GM23338 (cell line): ENCODE results near the gene PTPRJ. TPM values are rescaled to one million over a fixed set of nuclear protein-coding genes. Genes with fewer than 3 reads are reported as not detected.

Source experiments
- ATAC-seq: fragments of 200-7000 bp; cut with Tn5 transposase; 3 replicates; pipeline ENCODE4 v1.9.1; 2020
- DNase-seq: peaks from one replicate; pipeline ENCODE4 v3.0.0-alpha.2; 2015; ENCODE audit warnings: low spot score
- H2AFZ ChIP-seq: fragments of 200-600 bp; sonication (generic); 2 replicates; pipeline ENCODE4 v1.8.0; 2016; ENCODE audit warnings: antibody characterized with exemption, mild to moderate bottlenecking, moderate library complexity
- H3F3A ChIP-seq: fragments of 200-600 bp; sonication (generic); replicated peaks from 2 replicates; pipeline ENCODE4 v1.8.0; 2017; ENCODE audit warnings: antibody characterized with exemption, mixed run types, low read depth
- H3K27ac ChIP-seq: fragments of 200-600 bp; sonication (generic); 2 replicates; pipeline ENCODE4 v1.6.1; 2016; ENCODE audit warnings: low read depth
- H3K27me3 ChIP-seq: fragments of 200-600 bp; sonication (generic); 2 replicates; pipeline ENCODE4 v1.8.0; 2016; ENCODE audit warnings: mild to moderate bottlenecking, mixed run types, moderate library complexity; ENCODE audit not compliant: insufficient read depth
- H3K36me3 ChIP-seq: fragments of 200-600 bp; sonication (generic); 2 replicates; pipeline ENCODE4 v1.8.0; 2016; ENCODE audit warnings: mild to moderate bottlenecking; ENCODE audit not compliant: insufficient read depth
- H3K4me1 ChIP-seq: fragments of 200-600 bp; sonication (generic); 2 replicates; pipeline ENCODE4 v1.8.0; 2016; ENCODE audit warnings: mild to moderate bottlenecking, moderate library complexity; ENCODE audit not compliant: insufficient read depth
- H3K4me2 ChIP-seq: fragments of 200-600 bp; sonication (generic); 2 replicates; pipeline ENCODE4 v1.7.1; 2017; ENCODE audit warnings: mixed run types
- H3K4me3 ChIP-seq: fragments of 200-600 bp; sonication (generic); 2 replicates; pipeline ENCODE4 v1.6.1; 2016; ENCODE audit warnings: mixed run types
- H3K79me2 ChIP-seq: fragments of 200-600 bp; sonication (generic); replicated peaks from 2 replicates; pipeline ENCODE4 v1.8.0; 2017; ENCODE audit warnings: mild to moderate bottlenecking; ENCODE audit not compliant: insufficient read depth
- H3K9me2 ChIP-seq: fragments of 200-600 bp; sonication (generic); 2 replicates; pipeline ENCODE4 v1.8.0; 2017; ENCODE audit not compliant: insufficient read depth
- H4K20me1 ChIP-seq: fragments of 200-600 bp; sonication (generic); replicated peaks from 2 replicates; pipeline ENCODE4 v1.8.0; 2017; ENCODE audit warnings: mild to moderate bottlenecking; ENCODE audit not compliant: insufficient read depth
- H3K27ac Mint-ChIP-seq: 2 replicates; pipeline ENCODE4 v1.8.0; 2020; ENCODE audit warnings: inconsistent platforms, mild to moderate bottlenecking, moderate library complexity, mixed read lengths
- H3K27me3 Mint-ChIP-seq: 3 replicates; pipeline ENCODE4 v1.8.0; 2022; ENCODE audit warnings: low read depth, mild to moderate bottlenecking, moderate library complexity, mixed read lengths, inconsistent platforms; ENCODE audit not compliant: insufficient read depth, poor library complexity
- H3K36me3 Mint-ChIP-seq: 3 replicates; pipeline ENCODE4 v1.8.0; 2021; ENCODE audit warnings: low read depth, mild to moderate bottlenecking, inconsistent platforms, moderate library complexity, mixed read lengths
- H3K4me1 Mint-ChIP-seq: 3 replicates; pipeline ENCODE4 v1.8.0; 2020; ENCODE audit warnings: mild to moderate bottlenecking, inconsistent platforms, mixed read lengths
- H3K4me3 Mint-ChIP-seq: 3 replicates; pipeline ENCODE4 v1.8.0; 2021; ENCODE audit warnings: moderate library complexity, mild to moderate bottlenecking, inconsistent platforms, mixed read lengths
- H3K9me3 Mint-ChIP-seq: 3 replicates; pipeline ENCODE4 v1.8.0; 2020; ENCODE audit warnings: moderate library complexity, mild to moderate bottlenecking, inconsistent platforms, mixed read lengths
- CREB1 ChIP-seq: fragments of 250-450 bp; sonication (Bioruptor Pico); IDR thresholded peaks from 2 replicates; pipeline ENCODE4 v1.5.0; 2020; ENCODE audit warnings: low read depth, mild to moderate bottlenecking, moderate library complexity
- CTCF ChIP-seq, 2 experiments: fragments of 200-600 bp in 1 of 2; sonication (generic) in 1 of 2; conservative IDR thresholded peaks; 2 replicates each; pipeline versions ENCODE4 v1.5.1 to v1.6.1; 2016 to 2017; ENCODE audit warnings: antibody characterized with exemption in 2 of 2, low read depth in 2 of 2, mild to moderate bottlenecking in 2 of 2, moderate library complexity in 1 of 2
- EZH2 ChIP-seq: fragments of 200-600 bp; sonication (generic); IDR thresholded peaks from one replicate; pipeline ENCODE4 v1.8.0; 2017; ENCODE audit warnings: antibody characterized with exemption, mild to moderate bottlenecking, low read depth; ENCODE audit not compliant: unreplicated experiment
- JUNB ChIP-seq: IDR thresholded peaks from one replicate; pipeline ENCODE4 v1.6.1; 2016; ENCODE audit warnings: antibody characterized with exemption; ENCODE audit not compliant: unreplicated experiment
- NANOG ChIP-seq: IDR thresholded peaks from 2 replicates; pipeline ENCODE4 v1.6.1; 2016; ENCODE audit warnings: antibody characterized with exemption, borderline replicate concordance
- STAT1 ChIP-seq: IDR thresholded peaks from one replicate; pipeline ENCODE4 v1.6.1; 2016; ENCODE audit warnings: antibody characterized with exemption; ENCODE audit not compliant: unreplicated experiment
- ZNF114 ChIP-seq: fragments of 250-450 bp; sonication (Bioruptor Pico); IDR thresholded peaks from 2 replicates; pipeline ENCODE4 v1.5.0; 2020; ENCODE audit warnings: mild to moderate bottlenecking, moderate library complexity
- ZNF331 ChIP-seq: fragments of 250-450 bp; sonication (Bioruptor Pico); IDR thresholded peaks from 2 replicates; pipeline ENCODE4 v1.5.0; 2020; ENCODE audit warnings: low read depth, mild to moderate bottlenecking, moderate library complexity
- ZNF462 ChIP-seq: fragments of 250-450 bp; sonication (Bioruptor Pico); IDR thresholded peaks from 2 replicates; pipeline ENCODE4 v1.5.0; 2020; ENCODE audit warnings: mild to moderate bottlenecking, moderate library complexity
- polyA plus RNA-seq: library from polyadenylated mRNA; unstranded; fragments of >200 nt; fragmentation: Nextera tagmentation; extraction: Ambion mirVana; gene quantifications from 2 replicates; pipeline ENCODE4 v1.2.1, GENCODE V29; 2016
- total RNA-seq: library from RNA; depleted of rRNA; stranded (reverse); fragments of >200 nt; shearing (Covaris generic); gene quantifications from 2 replicates; pipeline ENCODE4 v1.2.3, GENCODE V29; 2014

PTPRJ gene
- total and polyA plus RNA-seq, 2 experiments from 2014 or later = 4.2 to 16.0 TPM

- Mint-ChIP-seq H3K9me3 (no peaks in the 10 kb centered on the region), H3K4me1 (peaks cover 43% of the 10 kb centered on the region)
- no peak for ATAC-seq
These were observed 125.0 kb downstream of the PTPRJ start for GRCh38 chr11:48105096-48105990.

More at GRCh38 chr11:48105096-48105990, 125.0 kb downstream of the PTPRJ start:
- Histone ChIP-seq H3K4me1 (peaks cover 17% of the 10 kb centered on the region), H3K27me3 (no peaks in the 10 kb centered on the region), H3K79me2 (0 out of 2 replicates have a peak, but pooled peaks cover 5% of the 10 kb centered on the region), H4K20me1 (no peaks in the 10 kb centered on the region), H3F3A (peaks cover 4% of the 10 kb centered on the region; the same call in 1 of the 2 replicates), H2AFZ (no peak overlapping the region), H3K27ac (no peak overlapping the region), H3K4me3 (no peak overlapping the region), H3K9me2 (no peaks in the 10 kb centered on the region), H3K36me3 (no peaks in the 10 kb centered on the region), H3K4me2 (no peak overlapping the region)
- Mint-ChIP-seq H3K4me3 (no peak overlapping the region), H3K27me3 (peaks cover 7% of the 10 kb centered on the region), H3K27ac (no peak overlapping the region), H3K36me3 (no peaks in the 10 kb centered on the region)
- TF ChIP-seq CREB1 (no peak), ZNF331 (CRISPR knock-in tag) (no peak), ZNF462 (no peak), ZNF114 (no peak), NANOG (no peak), STAT1 (no peak), CTCF (conservative IDR thresholded peaks at IDR 0.05; ENCODE audit: low read depth in 2 of 2) (no peak), EZH2 (no peak), JUNB (no peak)
- no peak for DNase-seq
